Omental fat pad (tissue), 4 donors: ENCODE measurements around the gene TRMT11. TPM values are rescaled to one million over a fixed set of nuclear protein-coding genes. Genes with fewer than 3 reads are reported as not detected.
A peak's percentile ranks its signal among the peaks of the same experiment; 100 is the strongest.
"Not testable (repeated sequence)": the region's sequence is repeated elsewhere in the genome, so short reads cannot be mapped to it uniquely, and the experiment has no call there.

Experiments
- ATAC-seq: fragments of 150-250 bp; one replicate; pipeline ENCODE4 v1.9.1; 2016; ENCODE audit warnings: mild to moderate bottlenecking, moderate library complexity; ENCODE audit not compliant: low FRiP score
- DNase-seq: peaks from one replicate; pipeline ENCODE4 v3.0.0-alpha.2; 2019; ENCODE audit warnings: low spot score
- total RNA-seq, 4 donors: library from RNA; depleted of rRNA; stranded (reverse); fragments of >200 nt; gene quantifications; one replicate each; pipeline ENCODE4 v1.1.0, GENCODE V29; 2016
- TF ChIP-seq, protein P1 (sequence below), 3 donors: fragments of 450-650 bp; IDR thresholded peaks; one replicate each; pipeline ENCODE4 v1.5.1; 2016 to 2017; ENCODE audit warnings: antibody characterized with exemption in 3 of 3, mild to moderate bottlenecking in 3 of 3, moderate library complexity in 2 of 3

The TRMT11 gene
- total RNA-seq, 4 donors from 2014 or later = 18.0 to 31.7 (median 23.2) TPM

DNA sequence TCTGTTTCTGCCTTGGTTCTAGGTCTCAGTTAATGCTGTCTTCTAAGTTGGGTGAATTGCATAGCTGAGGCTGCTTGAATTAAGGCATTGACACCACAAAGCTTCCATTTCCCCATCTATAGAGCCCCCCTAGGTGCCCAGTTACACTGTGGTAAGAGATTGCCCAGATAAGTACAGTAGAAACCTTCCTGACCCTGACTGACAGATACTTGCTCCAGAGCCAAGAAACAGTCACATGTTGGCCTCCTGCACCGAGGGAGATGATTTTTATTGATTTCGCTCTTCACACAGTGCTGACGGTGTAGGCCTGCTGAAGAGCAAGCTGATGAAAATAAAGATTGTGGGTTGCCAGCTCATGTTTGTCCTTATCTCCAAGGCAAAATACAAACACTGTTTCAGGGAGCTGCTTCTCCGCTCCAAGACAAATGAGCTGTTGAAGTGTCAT lies 67.9 kb downstream of the TRMT11 start:
- no peak for DNase-seq
- peak; percentile 55 for ATAC-seq
- TF ChIP-seq, protein P1, sequence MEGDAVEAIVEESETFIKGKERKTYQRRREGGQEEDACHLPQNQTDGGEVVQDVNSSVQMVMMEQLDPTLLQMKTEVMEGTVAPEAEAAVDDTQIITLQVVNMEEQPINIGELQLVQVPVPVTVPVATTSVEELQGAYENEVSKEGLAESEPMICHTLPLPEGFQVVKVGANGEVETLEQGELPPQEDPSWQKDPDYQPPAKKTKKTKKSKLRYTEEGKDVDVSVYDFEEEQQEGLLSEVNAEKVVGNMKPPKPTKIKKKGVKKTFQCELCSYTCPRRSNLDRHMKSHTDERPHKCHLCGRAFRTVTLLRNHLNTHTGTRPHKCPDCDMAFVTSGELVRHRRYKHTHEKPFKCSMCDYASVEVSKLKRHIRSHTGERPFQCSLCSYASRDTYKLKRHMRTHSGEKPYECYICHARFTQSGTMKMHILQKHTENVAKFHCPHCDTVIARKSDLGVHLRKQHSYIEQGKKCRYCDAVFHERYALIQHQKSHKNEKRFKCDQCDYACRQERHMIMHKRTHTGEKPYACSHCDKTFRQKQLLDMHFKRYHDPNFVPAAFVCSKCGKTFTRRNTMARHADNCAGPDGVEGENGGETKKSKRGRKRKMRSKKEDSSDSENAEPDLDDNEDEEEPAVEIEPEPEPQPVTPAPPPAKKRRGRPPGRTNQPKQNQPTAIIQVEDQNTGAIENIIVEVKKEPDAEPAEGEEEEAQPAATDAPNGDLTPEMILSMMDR (IDR thresholded peaks at IDR 0.05) = no peak

DNA sequence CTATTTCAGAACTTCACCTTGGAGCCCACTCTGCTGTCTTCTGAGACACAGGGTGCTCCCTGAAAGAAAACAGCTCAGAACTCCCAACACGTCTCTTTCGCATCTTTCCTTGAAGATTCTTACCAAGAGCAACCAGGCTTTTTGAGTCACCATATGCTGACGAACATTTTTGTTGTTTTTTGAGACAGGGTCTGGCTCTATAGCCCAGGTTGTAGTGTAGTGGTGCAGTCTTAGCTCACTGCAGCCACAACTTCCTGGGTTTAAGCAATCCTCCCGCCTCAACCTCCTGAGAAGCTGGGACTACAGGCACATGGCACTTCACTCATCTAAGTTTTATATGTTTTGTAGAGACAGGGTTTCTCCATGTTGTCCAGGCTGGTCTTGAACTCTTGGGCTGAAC lies 68.5 kb downstream of the TRMT11 start:
- TF ChIP-seq, protein P1 (IDR thresholded peaks at IDR 0.05) = no peak
- ATAC-seq = no peak
- no peak for DNase-seq

DNA sequence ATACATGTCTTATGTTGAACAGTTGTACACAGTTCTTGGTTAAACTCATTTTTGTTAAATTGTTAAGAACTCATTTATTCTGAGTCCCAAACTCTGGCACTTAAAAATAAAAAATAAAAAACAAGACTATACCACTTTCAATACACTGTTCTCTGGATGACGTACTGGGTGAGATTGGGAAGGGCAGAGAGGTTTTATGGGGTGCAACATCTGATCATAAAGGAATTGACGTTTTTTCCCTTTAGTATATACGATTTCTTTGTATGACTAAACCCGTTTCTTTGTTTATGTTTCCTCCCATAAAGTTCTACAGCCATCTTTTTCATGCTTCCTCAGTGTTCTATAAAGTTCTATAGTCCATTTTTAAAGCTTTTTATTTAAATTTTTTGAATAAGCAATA lies 69.1 kb downstream of the TRMT11 start:
- ATAC-seq = no peak
- TF ChIP-seq, protein P1 (IDR thresholded peaks at IDR 0.05) = no peak
- DNase-seq = no peak

DNA sequence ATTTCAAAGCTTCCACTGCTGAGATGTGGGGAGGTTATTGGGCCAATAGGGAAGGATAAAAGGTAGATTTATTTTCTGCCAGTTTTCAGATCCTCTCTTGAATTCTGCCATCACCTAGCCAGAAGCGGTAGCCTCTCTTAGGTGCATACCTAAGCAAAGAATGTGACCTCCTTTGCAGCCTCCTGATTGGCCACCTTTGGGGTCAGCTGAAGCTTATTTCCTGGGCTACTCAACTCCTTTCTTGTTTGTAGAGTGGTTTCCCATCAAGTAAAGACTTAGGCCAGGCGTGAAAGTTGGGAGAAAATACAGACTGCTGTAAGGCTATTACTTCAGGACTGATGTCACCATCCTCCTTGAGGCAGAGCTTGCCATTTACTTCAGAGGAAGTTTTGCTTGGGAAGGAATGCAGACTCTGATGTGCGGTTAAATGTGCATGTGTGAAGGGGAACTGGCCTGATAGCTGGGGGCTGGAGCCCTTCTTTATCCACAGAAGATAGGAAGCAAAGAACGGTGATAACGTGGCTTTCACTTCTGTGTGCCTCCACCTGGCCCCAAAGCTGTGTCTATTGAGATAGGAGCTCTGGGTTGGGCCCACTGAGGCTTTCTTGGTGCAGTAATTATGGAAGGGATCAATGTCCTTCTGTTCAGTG lies 70.1 kb downstream of the TRMT11 start:
- ATAC-seq (no peak), DNase-seq (no peak)
- TF ChIP-seq, protein P1 (IDR thresholded peaks at IDR 0.05) = no peak

DNA sequence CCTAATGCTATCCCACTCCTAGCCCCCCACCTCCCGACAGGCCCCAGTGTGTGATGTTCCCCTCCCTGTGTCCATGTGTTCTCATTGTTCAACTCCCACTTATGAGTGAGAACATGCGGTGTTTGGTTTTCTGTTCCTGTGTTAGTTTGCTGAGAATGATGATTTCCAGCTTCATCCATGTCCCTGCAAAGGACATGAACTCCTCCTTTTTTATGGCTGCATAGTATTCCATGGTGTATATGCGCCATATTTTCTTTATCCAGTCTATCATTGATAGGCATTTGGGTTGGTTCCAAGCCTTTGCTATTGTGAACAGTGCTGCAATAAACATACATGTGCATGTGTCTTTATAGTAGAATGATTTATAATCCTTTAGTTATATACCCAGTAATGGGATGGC lies 71.7 kb downstream of the TRMT11 start:
- not testable (repeated sequence) for ATAC-seq

DNA sequence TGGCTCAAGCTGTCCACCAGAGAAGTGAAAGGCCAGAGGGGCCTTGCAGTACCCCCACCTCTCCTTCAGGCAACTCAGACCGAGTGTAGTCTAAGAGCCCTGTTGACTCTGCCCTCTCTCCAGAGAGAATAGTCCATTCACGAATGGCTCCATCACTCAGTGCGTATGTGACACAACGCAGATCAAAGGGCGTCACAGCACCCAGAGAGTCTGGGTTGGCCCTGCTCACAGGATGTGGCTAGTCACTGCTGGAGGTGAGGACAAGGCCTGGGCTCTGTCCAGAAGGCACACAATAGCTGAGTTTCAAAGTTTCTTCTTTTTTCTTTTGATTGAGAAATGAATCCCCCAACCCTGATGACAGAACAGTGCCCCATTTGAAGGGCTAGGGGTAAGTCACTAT lies 74.1 kb downstream of the TRMT11 start:
- no peak for ATAC-seq

More for the DNA sequence above, 71.7 kb downstream of the TRMT11 start:
- DNase-seq = not testable (repeated sequence)

DNA sequence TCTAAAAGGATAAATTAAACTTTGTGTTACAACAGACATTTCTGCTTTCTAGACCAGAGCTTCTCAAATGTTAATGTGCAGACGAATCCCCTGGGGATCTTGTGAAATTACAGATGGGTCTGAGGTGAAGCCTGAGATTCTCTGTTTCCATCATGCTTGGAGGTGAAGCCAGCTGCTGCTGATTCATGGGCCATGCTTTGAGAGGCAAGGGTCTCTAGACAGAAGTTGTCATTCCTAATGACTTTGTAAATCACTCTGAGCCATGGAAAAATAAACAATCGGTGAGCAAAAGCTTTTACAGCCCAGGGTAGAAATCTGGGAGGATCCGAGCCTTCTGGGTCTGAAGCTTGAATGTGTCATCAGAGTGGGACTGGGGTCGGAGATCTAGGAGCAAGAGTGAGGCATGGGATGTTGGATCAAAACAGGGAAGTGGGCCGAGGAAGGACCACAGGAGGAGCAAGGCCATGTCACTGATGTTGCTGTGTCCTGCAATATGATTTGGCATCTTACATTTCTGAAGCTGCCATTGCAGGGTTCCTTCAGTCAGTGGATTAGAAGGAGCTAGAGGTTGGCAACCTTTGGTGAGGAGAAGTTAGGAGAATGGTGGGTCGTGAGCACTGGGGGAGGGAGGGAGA lies 77.3 kb downstream of the TRMT11 start:
- TF ChIP-seq, protein P1 (IDR thresholded peaks at IDR 0.05) = no peak
- ATAC-seq (no peak), DNase-seq (no peak)

More for the DNA sequence above, 74.1 kb downstream of the TRMT11 start:
- TF ChIP-seq, protein P1 (IDR thresholded peaks at IDR 0.05) = no peak
- DNase-seq = no peak
